Astrocyte of the spinal cord (primary cell): ENCODE data around the gene CFAP157.

ENCODE experiments used
- DNase-seq: peaks from one replicate; pipeline ENCODE4 v3.0.0; 2011; ENCODE audit warnings: low read depth, low spot score
- H3K4me3 ChIP-seq: 2 replicates; pipeline ENCODE4 v1.5.1; 2011; ENCODE audit warnings: low read depth, mild to moderate bottlenecking, low read length, moderate library complexity
- CTCF ChIP-seq: IDR thresholded peaks from 2 replicates; pipeline ENCODE4 v1.5.1; 2012; ENCODE audit warnings: low read depth, mild to moderate bottlenecking, low read length, inconsistent platforms
- in situ Hi-C: cut with HindIII; loops from 2 replicates; pipeline ENCODE4 v1.10.0; 2017; ENCODE audit warnings: low sequenced_read_pairs

Gene CFAP157

GRCh38 chr9:127698386-127698785 lies 8.4 kb upstream of the CFAP157 start:
- no peak for DNase-seq
- in situ Hi-C loops, result no loop called here
- no peak overlapping the region for H3K4me3 ChIP-seq
- no peak for TF ChIP-seq CTCF

DNA sequence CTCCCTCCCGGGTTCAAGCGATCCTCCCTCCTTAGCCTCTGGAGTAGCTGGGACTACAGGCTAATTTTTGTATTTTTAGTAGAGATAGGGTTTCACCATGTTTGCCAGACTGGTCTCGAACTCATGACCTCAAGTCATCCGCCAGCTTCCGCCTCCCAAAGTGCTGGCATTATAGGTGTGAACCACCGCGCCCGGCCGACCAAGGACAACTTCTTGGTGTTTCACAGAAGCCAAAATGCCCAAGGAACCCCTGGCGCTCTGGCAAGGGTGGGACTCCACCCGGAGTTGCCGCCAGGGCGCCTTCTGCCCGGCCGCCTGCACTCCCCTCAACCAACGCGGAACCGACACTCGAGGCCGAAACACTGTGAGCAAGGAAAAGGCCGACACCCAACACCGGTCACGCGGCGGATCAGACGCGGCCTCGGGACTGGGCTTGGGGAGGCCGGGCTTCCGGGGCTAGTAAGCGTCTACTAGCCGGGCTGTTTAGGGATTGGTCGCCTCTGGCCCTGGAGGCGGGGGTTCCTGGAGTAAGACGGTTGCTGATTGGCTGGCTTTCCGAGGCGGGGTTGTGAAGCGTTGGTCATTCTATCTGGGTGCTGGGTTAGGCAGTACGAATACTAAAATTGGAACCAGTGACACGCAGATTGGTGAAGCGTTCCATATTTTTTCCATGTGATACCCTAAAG lies 7.7 kb upstream of the CFAP157 start:
- peak; percentile 97 for DNase-seq
- in situ Hi-C loops, result no loop called here
- TF ChIP-seq CTCF, result peak; percentile 4
- H3K4me3 ChIP-seq, result peak overlapping the region; percentile 29

DNA sequence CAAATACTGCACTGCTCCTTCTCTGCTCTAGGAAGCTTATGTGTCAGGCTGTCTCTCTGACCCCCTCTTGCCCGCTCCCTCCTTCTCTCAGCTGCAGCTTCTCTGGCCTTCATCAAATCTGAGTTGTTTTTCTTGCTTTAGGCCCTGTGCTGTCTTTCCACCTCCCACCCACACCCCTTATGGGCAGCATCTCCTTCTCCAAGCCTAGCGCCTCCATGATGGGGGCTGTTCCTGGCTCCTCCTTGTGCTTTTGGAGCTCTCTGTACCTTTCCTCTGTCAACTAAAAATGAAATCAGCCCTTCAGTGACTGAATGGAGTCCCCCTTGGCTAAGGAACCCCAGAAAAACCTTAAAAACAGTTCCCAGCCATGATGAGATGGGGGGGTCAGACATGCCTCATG lies 6.6 kb upstream of the CFAP157 start:
- in situ Hi-C loops, result no loop called here
- H3K4me3 ChIP-seq, result no peak overlapping the region
- DNase-seq, result no peak
- TF ChIP-seq CTCF, result no peak

DNA sequence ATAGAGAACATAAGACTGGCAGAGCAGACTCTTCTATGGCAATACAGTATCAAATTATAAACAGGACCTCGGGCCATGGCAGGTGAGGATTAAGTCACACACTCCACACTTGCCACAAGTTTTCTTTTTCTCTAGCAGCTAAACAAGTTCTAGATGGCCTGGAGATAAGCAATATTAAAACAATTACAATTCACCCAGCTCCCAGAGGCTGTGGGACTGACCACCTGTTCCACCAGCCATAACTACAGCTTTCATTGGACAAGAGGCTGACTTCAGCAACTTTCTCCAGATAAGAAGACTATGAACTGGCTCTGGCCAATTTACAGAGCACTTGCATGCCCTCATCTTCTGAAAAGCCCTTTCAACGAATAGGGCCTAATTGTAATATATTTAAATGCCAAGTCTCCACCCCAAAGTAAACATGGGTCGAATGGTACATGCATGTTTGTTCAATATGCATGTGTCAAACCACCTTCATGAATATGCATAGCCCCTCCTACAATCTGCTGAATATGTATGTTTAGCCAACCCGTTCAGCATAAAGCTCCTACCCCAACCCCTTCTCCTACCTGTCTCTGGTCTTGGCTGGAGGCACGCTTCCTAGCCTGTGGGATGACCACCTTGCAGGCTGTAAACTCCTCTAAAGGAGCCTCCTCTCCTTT lies 6.1 kb upstream of the CFAP157 start:
- no peak overlapping the region for H3K4me3 ChIP-seq
- in situ Hi-C loops, result no loop called here
- TF ChIP-seq CTCF, result no peak
- no peak for DNase-seq

- in situ Hi-C loops, result no loop called here
Measured at GRCh38 chr9:127703289-127703946, 3.4 kb upstream of the CFAP157 start.

More at GRCh38 chr9:127703289-127703946, 3.4 kb upstream of the CFAP157 start:
- DNase-seq, result no peak
- no peak overlapping the region for H3K4me3 ChIP-seq
- TF ChIP-seq CTCF, result no peak
